Epidermal melanocyte (primary cell): ENCODE results near the gene SORT1.

Experiments used
- DNase-seq: peaks from one replicate; pipeline ENCODE4 v3.0.0; 2011; ENCODE audit warnings: low spot score; ENCODE audit not compliant: insufficient read length

SORT1 gene

GRCh38 chr1:109275706-109276345, 121.9 kb downstream of the SORT1 start:
- DNase-seq: no peak

- peak; percentile 83 for DNase-seq
These were observed 122.9 kb downstream of the SORT1 start for GRCh38 chr1:109274533-109275476.

GRCh38 chr1:109273570-109274288, 124.0 kb downstream of the SORT1 start:
- DNase-seq: peak; percentile 87

GRCh38 chr1:109272831-109273547, 124.7 kb downstream of the SORT1 start:
- DNase-seq: no peak

- no peak for DNase-seq
These were observed 125.5 kb downstream of the SORT1 start for GRCh38 chr1:109272021-109272799.

- no peak for DNase-seq
These were observed 126.3 kb downstream of the SORT1 start for GRCh38 chr1:109271458-109271857.

GRCh38 chr1:109270623-109271317, 126.9 kb downstream of the SORT1 start:
- no peak for DNase-seq

- no peak for DNase-seq
These were observed 127.6 kb downstream of the SORT1 start for GRCh38 chr1:109269981-109270622.

- no peak for DNase-seq
These were observed 128.3 kb downstream of the SORT1 start for GRCh38 chr1:109269212-109269980.

- DNase-seq: no peak
These were observed 129.1 kb downstream of the SORT1 start for GRCh38 chr1:109268431-109269211.

- no peak for DNase-seq
These were observed 129.9 kb downstream of the SORT1 start for GRCh38 chr1:109267743-109268300.

GRCh38 chr1:109266965-109267364, 130.8 kb downstream of the SORT1 start:
- no peak for DNase-seq

- DNase-seq: no peak
These were observed 131.9 kb downstream of the SORT1 start for GRCh38 chr1:109265741-109266330.

GRCh38 chr1:109265016-109265415, 132.7 kb downstream of the SORT1 start:
- no peak for DNase-seq

GRCh38 chr1:109264379-109264755, 133.4 kb downstream of the SORT1 start:
- DNase-seq: no peak

GRCh38 chr1:109263597-109264378, 133.9 kb downstream of the SORT1 start:
- DNase-seq: peak; percentile 90
